ENCODE data around the gene SDC1. TPM values are rescaled to one million over a fixed set of nuclear protein-coding genes. Genes with fewer than 3 reads are reported as not detected.

Gene SDC1
- total RNA-seq, 6 donors from 2014 or later = 74.4 to 213 (median 154) TPM

DNA sequence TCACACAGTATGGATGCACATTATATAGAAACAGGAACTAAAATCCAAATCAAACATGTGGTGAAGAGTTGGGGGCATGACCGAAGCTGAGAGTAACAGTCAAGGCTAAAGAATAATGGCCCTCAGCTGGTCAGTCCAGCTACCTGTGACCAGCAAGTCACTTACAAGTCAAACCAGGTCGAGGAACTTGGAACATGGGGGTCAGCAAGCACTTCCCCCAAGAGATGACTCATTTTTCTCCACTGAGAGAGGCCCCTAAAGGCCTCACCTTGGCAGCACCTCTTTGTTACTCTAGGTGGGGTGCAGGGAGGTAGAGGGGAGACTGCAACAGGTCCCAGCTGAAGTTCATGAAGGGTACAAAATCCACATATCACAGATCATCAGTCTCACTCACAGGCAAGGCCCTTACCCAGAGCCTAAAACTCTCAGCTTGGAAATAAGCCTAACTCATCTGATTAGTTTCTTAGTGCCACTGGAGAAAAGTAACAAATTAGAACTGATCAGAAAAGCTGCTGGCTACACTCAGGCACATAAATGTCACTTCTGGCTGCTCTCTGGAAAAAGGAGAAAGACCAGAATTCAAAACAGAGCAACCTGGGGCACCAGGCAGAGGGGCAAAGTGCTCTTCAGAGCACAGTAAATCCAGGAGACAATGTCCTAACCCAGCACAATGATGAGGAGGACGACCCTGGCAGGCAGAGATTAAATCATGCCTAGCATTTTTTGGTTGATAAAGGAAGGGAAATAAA is 4.0 kb downstream of the SDC1 start:
- Histone ChIP-seq H3K9me3 (no peaks in the 10 kb centered on the region), H3K27me3 (peaks cover 0 to 18% (median 12%) of the 10 kb centered on the region in 4 donors), H3K4me3 (no peak overlapping the region), H3K4me1 (peaks cover 28 to 58% (median 37%) of the 10 kb centered on the region in 4 donors), H3K27ac (peak overlapping the region; percentile 50 to 88 (median 82)), H3K36me3 (no peaks in the 10 kb centered on the region)
- ATAC-seq (ENCODE audit: low FRiP score in 2 of 2) = no peak
- no peak for TF ChIP-seq POLR2AphosphoS5 (IDR thresholded peaks at IDR 0.05)
- TF ChIP-seq, protein P1, sequence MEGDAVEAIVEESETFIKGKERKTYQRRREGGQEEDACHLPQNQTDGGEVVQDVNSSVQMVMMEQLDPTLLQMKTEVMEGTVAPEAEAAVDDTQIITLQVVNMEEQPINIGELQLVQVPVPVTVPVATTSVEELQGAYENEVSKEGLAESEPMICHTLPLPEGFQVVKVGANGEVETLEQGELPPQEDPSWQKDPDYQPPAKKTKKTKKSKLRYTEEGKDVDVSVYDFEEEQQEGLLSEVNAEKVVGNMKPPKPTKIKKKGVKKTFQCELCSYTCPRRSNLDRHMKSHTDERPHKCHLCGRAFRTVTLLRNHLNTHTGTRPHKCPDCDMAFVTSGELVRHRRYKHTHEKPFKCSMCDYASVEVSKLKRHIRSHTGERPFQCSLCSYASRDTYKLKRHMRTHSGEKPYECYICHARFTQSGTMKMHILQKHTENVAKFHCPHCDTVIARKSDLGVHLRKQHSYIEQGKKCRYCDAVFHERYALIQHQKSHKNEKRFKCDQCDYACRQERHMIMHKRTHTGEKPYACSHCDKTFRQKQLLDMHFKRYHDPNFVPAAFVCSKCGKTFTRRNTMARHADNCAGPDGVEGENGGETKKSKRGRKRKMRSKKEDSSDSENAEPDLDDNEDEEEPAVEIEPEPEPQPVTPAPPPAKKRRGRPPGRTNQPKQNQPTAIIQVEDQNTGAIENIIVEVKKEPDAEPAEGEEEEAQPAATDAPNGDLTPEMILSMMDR (IDR thresholded peaks at IDR 0.05) = no peak
- TF ChIP-seq POLR2A (IDR thresholded peaks at IDR 0.05) = no peak
- TF ChIP-seq EP300 (IDR thresholded peaks at IDR 0.05) = no peak
- WGBS, 2 donors = 58 to 62% methylated on average over 3 of the region's 3 CpGs
- DNase-seq = no peak

DNA sequence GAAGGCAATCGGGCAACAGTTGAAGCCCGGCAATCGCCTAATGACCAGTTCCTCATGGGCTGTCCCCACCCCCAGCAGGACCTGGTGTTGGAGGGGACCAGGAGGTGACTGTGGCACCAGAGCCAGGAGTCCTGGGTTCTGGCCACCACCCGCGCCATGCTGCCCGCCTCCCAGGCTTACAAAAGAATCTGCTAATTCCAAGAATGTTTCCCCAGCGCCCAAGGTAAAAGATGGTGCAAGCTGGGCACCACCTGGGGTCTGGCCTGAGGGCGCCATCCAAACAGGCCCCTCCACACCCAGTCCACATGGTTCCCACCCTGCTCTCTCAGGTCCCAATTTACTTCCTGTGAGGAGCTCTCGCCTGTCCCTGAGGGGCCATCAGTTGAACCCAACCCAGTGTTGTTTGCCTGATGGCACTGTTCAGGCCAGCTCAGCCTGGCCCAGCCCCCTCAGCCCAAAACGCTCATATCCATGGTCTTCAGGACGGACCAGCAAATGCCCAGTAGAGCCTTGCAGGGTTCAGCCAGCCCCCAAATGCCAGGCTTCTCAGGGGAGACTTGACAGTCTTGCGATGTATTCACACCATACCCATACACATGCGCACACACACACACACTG is 5.1 kb downstream of the SDC1 start:
- WGBS, 2 donors = 93 to 94% methylated on average over 13 of the region's 13 CpGs
- Histone ChIP-seq H3K27me3 (peaks cover 0 to 17% (median 10%) of the 10 kb centered on the region in 4 donors), H3K36me3 (no peaks in the 10 kb centered on the region), H3K27ac (peak overlapping the region; percentile 6 to 77 (median 42)), H3K4me1 (peaks cover 17 to 46% (median 29%) of the 10 kb centered on the region in 4 donors), H3K9me3 (no peaks in the 10 kb centered on the region), H3K4me3 (no peak overlapping the region)
- DNase-seq = no peak
- no peak for ATAC-seq (ENCODE audit: low FRiP score in 2 of 2)
- TF ChIP-seq EP300 (IDR thresholded peaks at IDR 0.05) (no peak), POLR2A (IDR thresholded peaks at IDR 0.05) (no peak), POLR2AphosphoS5 (IDR thresholded peaks at IDR 0.05) (no peak)
- TF ChIP-seq, protein P1 (IDR thresholded peaks at IDR 0.05) = no peak

DNA sequence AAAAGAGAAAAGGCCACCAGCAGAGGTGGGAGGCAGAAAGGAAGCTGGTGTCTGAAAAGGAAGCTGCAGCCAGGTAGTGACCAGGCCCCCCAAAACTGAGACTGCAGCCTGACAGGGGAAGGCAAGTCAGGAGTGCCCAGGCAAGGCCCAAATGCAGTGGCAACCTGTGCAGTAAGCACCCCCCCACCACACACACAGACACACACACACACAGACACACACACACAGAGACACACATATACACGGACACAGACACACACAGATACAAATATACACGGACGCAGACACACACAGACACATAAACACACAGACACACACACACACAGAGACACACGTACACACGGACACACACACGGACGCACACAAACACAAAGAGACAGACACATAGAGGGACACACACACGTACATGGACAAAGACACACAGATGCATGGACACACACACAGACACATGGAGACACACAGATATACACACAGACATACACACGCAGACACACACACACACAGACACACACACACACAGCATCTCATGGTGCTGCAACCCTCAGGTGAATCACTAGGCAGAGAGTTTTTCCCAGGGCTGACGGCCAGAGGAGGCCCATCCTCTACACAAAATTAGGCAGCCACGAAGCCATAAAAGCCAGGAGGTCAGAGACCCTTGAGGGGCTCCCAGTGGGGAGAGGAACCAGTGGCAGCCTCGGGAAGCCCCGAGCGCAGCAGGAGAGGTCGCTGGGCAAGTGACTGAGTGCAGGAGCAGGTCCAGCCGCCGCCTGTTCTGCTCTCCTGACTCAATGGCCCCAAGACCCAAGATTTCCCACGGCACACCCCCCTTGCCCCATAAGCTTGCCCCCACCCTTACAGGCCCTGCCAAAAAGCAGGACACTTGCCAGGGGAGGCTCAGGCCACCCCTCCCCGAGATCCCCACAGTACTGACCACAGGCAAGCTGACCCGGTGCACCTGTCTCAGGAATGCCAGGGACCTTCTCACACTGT is 6.3 kb downstream of the SDC1 start:
- no peak for DNase-seq
- Histone ChIP-seq H3K9me3 (no peaks in the 10 kb centered on the region), H3K27me3 (peaks cover 0 to 4% (median 3%) of the 10 kb centered on the region in 4 donors), H3K4me1 (peaks cover 10 to 47% (median 29%) of the 10 kb centered on the region in 4 donors), H3K27ac (peak overlapping the region; percentile 63 to 82 (median 74)), H3K4me3 (no peak overlapping the region), H3K36me3 (no peaks in the 10 kb centered on the region)
- WGBS, 2 donors = 76 to 88% methylated on average over 9 to 19 of the region's 20 CpGs
- ATAC-seq (ENCODE audit: low FRiP score in 2 of 2) = no peak
- TF ChIP-seq POLR2AphosphoS5 (IDR thresholded peaks at IDR 0.05) = no peak
- TF ChIP-seq, protein P1 (IDR thresholded peaks at IDR 0.05) = no peak
- no peak for TF ChIP-seq POLR2A (IDR thresholded peaks at IDR 0.05)
- no peak for TF ChIP-seq EP300 (IDR thresholded peaks at IDR 0.05)

DNA sequence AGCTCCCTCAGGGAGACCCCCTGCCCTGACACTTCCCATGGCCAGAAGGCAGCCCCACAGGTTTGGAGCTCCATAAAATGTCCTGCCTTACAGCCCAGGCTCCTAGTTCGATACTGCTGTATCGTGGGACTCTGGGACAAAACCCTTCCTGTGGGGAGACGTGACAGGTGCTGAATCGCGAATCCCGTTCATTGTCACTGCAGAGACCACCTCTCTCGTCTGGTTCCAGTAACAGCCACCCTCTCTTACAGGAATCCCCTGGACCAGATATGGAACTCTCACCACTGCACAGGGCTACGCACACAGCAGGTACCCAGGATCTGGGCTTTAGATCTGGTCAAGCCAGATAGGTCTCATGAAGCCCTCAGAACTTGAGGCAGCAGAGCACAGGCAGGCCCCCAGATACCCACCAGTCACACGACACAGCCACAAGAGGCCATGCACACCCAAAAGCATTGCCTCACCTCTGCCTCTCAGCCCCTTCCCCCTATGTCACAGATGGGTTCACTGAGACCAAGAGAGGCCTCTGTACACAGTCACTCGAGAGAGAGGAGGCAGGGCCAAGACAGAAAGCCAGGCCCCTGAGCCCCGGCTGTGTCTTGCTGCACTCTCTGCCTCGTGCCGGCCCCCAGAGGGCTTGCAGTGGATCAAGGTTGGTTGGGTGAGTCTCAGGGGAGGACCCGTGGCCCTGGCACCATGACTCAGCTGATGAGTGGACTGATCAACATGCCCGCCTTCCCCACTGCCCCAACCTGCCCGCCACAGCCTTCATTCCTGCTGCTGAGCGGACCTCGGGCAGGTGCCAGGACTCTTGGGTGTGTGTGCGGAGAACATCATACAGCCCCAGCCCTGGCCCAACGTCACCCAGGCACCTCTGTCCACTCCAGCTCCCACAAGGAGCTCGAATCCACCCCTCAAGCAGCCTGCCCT is 7.6 kb downstream of the SDC1 start:
- Histone ChIP-seq H3K9me3 (no peaks in the 10 kb centered on the region), H3K27ac (peak overlapping the region; percentile 63 to 82 (median 74)), H3K4me3 (no peak overlapping the region), H3K36me3 (no peaks in the 10 kb centered on the region), H3K4me1 (peaks cover 8 to 49% (median 30%) of the 10 kb centered on the region in 4 donors), H3K27me3 (no peaks in the 10 kb centered on the region)
- TF ChIP-seq POLR2AphosphoS5 (IDR thresholded peaks at IDR 0.05) (peak in 1 of 2 donors; percentile 33), POLR2A (IDR thresholded peaks at IDR 0.05) (peak in 1 of 4 donors; percentile 22), EP300 (IDR thresholded peaks at IDR 0.05) (no peak)
- TF ChIP-seq, protein P1 (IDR thresholded peaks at IDR 0.05) = no peak
- WGBS, 2 donors = 73 to 78% methylated on average over 12 to 21 of the region's 21 CpGs
- ATAC-seq (ENCODE audit: low FRiP score in 2 of 2) = peak; percentile 7 to 82
- peak in 1 of 2 donors; percentile 91 for DNase-seq

Data from upper lobe of left lung (tissue), 6 donors.